Stimulated activated effector memory CD8-positive, alpha-beta T cell treated with anti-CD3 and anti-CD28 coated beads, Interleukin-12 subunit alpha, Interleukin-12 subunit beta, amount 100 ng/mL, for 72 hours (primary cell): ENCODE results near the gene CST7.

Source experiments
- ATAC-seq: fragments of 150-1000 bp; cut with Tn5 transposase; 2 replicates; pipeline ENCODE4 v1.10.0; 2021
- DNase-seq, 2 donors: peaks; one replicate each; pipeline ENCODE4 v3.0.0; 2021 to 2022; ENCODE audit warnings: low spot score in 2 of 2
- H3K27ac Mint-ChIP-seq: one replicate; pipeline ENCODE4 v1.8.0; 2022; ENCODE audit warnings: mild to moderate bottlenecking, mixed read lengths
- H3K36me3 Mint-ChIP-seq: one replicate; pipeline ENCODE4 v1.8.0; 2022; ENCODE audit warnings: mild to moderate bottlenecking, mixed read lengths
- H3K4me1 Mint-ChIP-seq: one replicate; pipeline ENCODE4 v1.8.0; 2022; ENCODE audit warnings: mixed read lengths
- H3K4me3 Mint-ChIP-seq: one replicate; pipeline ENCODE4 v1.8.0; 2022; ENCODE audit warnings: mild to moderate bottlenecking, mixed read lengths
- H3K9me3 Mint-ChIP-seq: one replicate; pipeline ENCODE4 v1.8.0; 2022; ENCODE audit warnings: mixed read lengths

Gene CST7

GRCh38 chr20:24962182-24962492 lies 13.1 kb downstream of the CST7 start:
- ATAC-seq (no peak), DNase-seq (no peak)
- H3K36me3 Mint-ChIP-seq, result peaks cover 100% of the 10 kb centered on the region
- H3K4me3 Mint-ChIP-seq, result peak overlapping the region; percentile 23
- H3K4me1 Mint-ChIP-seq, result peaks cover 89% of the 10 kb centered on the region
- no peaks in the 10 kb centered on the region for H3K9me3 Mint-ChIP-seq
- peak overlapping the region; percentile 85 for H3K27ac Mint-ChIP-seq

- no peak overlapping the region for H3K4me3 Mint-ChIP-seq
- DNase-seq, result no peak
- peaks cover 100% of the 10 kb centered on the region for H3K36me3 Mint-ChIP-seq
- H3K4me1 Mint-ChIP-seq, result peaks cover 89% of the 10 kb centered on the region
- no peak for ATAC-seq
- no peaks in the 10 kb centered on the region for H3K9me3 Mint-ChIP-seq
- peak overlapping the region; percentile 85 for H3K27ac Mint-ChIP-seq
Measured at GRCh38 chr20:24962510-24962909, 13.4 kb downstream of the CST7 start.

GRCh38 chr20:24963672-24964505 lies 14.8 kb downstream of the CST7 start:
- peaks cover 87% of the 10 kb centered on the region for H3K4me1 Mint-ChIP-seq
- ATAC-seq, result no peak
- no peak overlapping the region for H3K4me3 Mint-ChIP-seq
- peaks cover 100% of the 10 kb centered on the region for H3K36me3 Mint-ChIP-seq
- no peaks in the 10 kb centered on the region for H3K9me3 Mint-ChIP-seq
- H3K27ac Mint-ChIP-seq, result peak overlapping the region; percentile 85
- DNase-seq, result peak in 1 of 2 donors; percentile 48

- DNase-seq (no peak), ATAC-seq (no peak)
- Mint-ChIP-seq H3K9me3 (no peaks in the 10 kb centered on the region), H3K27ac (peak overlapping the region; percentile 85), H3K36me3 (peaks cover 100% of the 10 kb centered on the region), H3K4me1 (peaks cover 81% of the 10 kb centered on the region), H3K4me3 (no peak overlapping the region)
Measured at GRCh38 chr20:24964506-24964840, 15.4 kb downstream of the CST7 start.

- H3K9me3 Mint-ChIP-seq, result no peaks in the 10 kb centered on the region
- peak overlapping the region; percentile 2 for H3K4me3 Mint-ChIP-seq
- H3K36me3 Mint-ChIP-seq, result peaks cover 100% of the 10 kb centered on the region
- H3K27ac Mint-ChIP-seq, result peak overlapping the region; percentile 85
- DNase-seq (no peak), ATAC-seq (peak; percentile 22)
- peaks cover 73% of the 10 kb centered on the region for H3K4me1 Mint-ChIP-seq
Measured at GRCh38 chr20:24965065-24965919, 16.2 kb downstream of the CST7 start.

- peaks cover 69% of the 10 kb centered on the region for H3K4me1 Mint-ChIP-seq
- H3K36me3 Mint-ChIP-seq, result peaks cover 100% of the 10 kb centered on the region
- H3K4me3 Mint-ChIP-seq, result no peak overlapping the region
- H3K9me3 Mint-ChIP-seq, result no peaks in the 10 kb centered on the region
- DNase-seq (no peak), ATAC-seq (no peak)
- H3K27ac Mint-ChIP-seq, result peak overlapping the region; percentile 85
Measured at GRCh38 chr20:24966317-24967012, 17.4 kb downstream of the CST7 start.

GRCh38 chr20:24968278-24968800 lies 19.3 kb downstream of the CST7 start:
- H3K4me1 Mint-ChIP-seq, result peaks cover 51% of the 10 kb centered on the region
- peak overlapping the region; percentile 70 for H3K27ac Mint-ChIP-seq
- H3K36me3 Mint-ChIP-seq, result peaks cover 95% of the 10 kb centered on the region
- ATAC-seq, result no peak
- no peak overlapping the region for H3K4me3 Mint-ChIP-seq
- no peaks in the 10 kb centered on the region for H3K9me3 Mint-ChIP-seq
- no peak for DNase-seq

- ATAC-seq, result no peak
- H3K4me3 Mint-ChIP-seq, result no peak overlapping the region
- H3K4me1 Mint-ChIP-seq, result peaks cover 55% of the 10 kb centered on the region
- DNase-seq, result no peak
- H3K36me3 Mint-ChIP-seq, result peaks cover 95% of the 10 kb centered on the region
- no peaks in the 10 kb centered on the region for H3K9me3 Mint-ChIP-seq
- peak overlapping the region; percentile 70 for H3K27ac Mint-ChIP-seq
Measured at GRCh38 chr20:24969186-24970029, 20.3 kb downstream of the CST7 start.

GRCh38 chr20:24970030-24970553 lies 21.0 kb downstream of the CST7 start:
- Mint-ChIP-seq H3K4me1 (peaks cover 55% of the 10 kb centered on the region), H3K36me3 (peaks cover 95% of the 10 kb centered on the region), H3K4me3 (no peak overlapping the region), H3K27ac (peak overlapping the region; percentile 70), H3K9me3 (no peaks in the 10 kb centered on the region)
- ATAC-seq, result no peak
- DNase-seq, result no peak

GRCh38 chr20:24970754-24971153 lies 21.7 kb downstream of the CST7 start:
- peaks cover 5% of the 10 kb centered on the region for H3K9me3 Mint-ChIP-seq

GRCh38 chr20:24971376-24972101 lies 22.5 kb downstream of the CST7 start:
- Mint-ChIP-seq H3K4me1 (peaks cover 56% of the 10 kb centered on the region), H3K9me3 (peaks cover 10% of the 10 kb centered on the region), H3K36me3 (peaks cover 95% of the 10 kb centered on the region), H3K4me3 (no peak overlapping the region), H3K27ac (no peak overlapping the region)
- no peak for ATAC-seq
- DNase-seq, result no peak

More at GRCh38 chr20:24970754-24971153, 21.7 kb downstream of the CST7 start:
- no peak for ATAC-seq
- Mint-ChIP-seq H3K4me3 (no peak overlapping the region), H3K4me1 (peaks cover 55% of the 10 kb centered on the region), H3K27ac (peak overlapping the region; percentile 70), H3K36me3 (peaks cover 95% of the 10 kb centered on the region)
- DNase-seq, result no peak

GRCh38 chr20:24972341-24972740 lies 23.3 kb downstream of the CST7 start:
- H3K27ac Mint-ChIP-seq, result no peak overlapping the region
- ATAC-seq (no peak), DNase-seq (no peak)
- H3K36me3 Mint-ChIP-seq, result peaks cover 95% of the 10 kb centered on the region
- H3K9me3 Mint-ChIP-seq, result peaks cover 10% of the 10 kb centered on the region
- no peak overlapping the region for H3K4me3 Mint-ChIP-seq
- peaks cover 56% of the 10 kb centered on the region for H3K4me1 Mint-ChIP-seq

GRCh38 chr20:24977336-24977735 lies 28.3 kb downstream of the CST7 start:
- Mint-ChIP-seq H3K9me3 (peaks cover 10% of the 10 kb centered on the region), H3K27ac (no peak overlapping the region), H3K4me1 (peaks cover 83% of the 10 kb centered on the region), H3K36me3 (peaks cover 96% of the 10 kb centered on the region), H3K4me3 (no peak overlapping the region)
- ATAC-seq (no peak), DNase-seq (no peak)

- Mint-ChIP-seq H3K4me3 (no peak overlapping the region), H3K4me1 (peaks cover 87% of the 10 kb centered on the region)
- no peak for ATAC-seq
Measured at GRCh38 chr20:24977797-24978196, 28.7 kb downstream of the CST7 start.

More at GRCh38 chr20:24977797-24978196, 28.7 kb downstream of the CST7 start:
- Mint-ChIP-seq H3K27ac (no peak overlapping the region), H3K36me3 (peaks cover 96% of the 10 kb centered on the region), H3K9me3 (peaks cover 10% of the 10 kb centered on the region)
- DNase-seq, result no peak
